GM19043 (cell line): ENCODE results near the gene MICAL2.

Experiments used
- ATAC-seq: cut with Tn5 transposase; IDR thresholded peaks from one replicate; pipeline ENCODE4 v1.9.1; 2021; ENCODE audit warnings: low read depth; ENCODE audit not compliant: unreplicated experiment

MICAL2 gene

DNA sequence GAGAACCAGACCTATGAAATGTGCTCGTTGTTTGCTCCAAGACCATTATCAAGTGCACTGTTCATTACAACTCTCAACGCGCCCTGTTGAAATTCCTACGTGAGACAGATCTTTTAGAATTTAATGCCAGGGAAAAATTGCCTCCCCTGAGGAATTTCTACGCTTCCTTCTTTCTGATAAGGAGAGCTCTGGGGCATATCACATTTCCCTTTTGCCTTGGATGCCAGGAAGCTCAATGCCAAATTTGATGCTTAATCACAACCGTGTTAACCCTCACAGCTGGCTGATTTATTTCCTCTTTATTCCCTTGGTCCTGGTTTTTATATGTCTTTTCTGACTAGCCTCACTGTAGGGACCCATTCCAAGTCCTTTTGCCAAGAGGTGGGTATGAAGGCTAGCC lies 109.4 kb downstream of the MICAL2 start:
- ATAC-seq, result no peak

DNA sequence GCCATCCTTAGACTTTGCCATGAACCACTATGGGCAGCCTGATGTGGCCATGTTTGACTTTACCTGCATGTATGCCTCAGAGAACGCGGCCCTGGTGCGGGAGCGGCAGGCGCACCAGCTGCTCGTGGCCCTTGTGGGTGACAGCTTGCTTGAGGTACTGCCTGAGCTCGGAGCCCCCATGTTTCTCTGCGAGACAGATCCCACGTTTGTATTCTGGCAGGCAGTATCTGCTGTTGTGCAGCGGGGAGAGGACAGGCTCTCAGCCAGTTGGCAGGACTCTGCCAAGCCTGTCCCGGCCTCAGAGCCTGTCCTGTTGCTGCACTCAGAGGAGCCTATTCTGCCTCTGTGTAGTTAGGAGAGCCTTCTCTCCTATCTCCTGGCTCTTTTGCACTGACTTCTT lies 109.9 kb downstream of the MICAL2 start:
- ATAC-seq, result no peak

DNA sequence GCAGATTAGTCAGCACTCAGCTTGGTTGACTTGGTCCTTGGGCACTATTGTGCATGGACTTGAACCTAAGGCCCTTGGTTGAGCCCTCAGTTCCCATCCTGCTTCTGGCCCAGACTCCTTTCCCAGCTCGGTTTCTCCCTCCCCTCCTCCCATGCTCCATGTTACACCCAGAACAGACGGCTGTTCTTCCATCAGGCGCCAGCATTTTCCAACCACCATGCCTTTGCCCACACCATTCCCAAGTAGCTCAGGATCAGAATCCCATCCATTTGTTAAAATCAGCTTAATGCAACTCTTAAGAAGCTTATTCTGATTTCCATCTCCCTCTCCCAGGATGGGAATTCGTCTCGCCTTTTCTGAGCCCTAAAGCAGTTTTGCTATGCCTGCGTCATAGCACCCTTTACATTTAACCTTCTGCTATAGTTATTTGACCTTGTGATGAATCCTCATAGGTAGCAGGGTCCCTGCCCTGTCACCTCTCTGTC lies 110.7 kb downstream of the MICAL2 start:
- no peak for ATAC-seq

DNA sequence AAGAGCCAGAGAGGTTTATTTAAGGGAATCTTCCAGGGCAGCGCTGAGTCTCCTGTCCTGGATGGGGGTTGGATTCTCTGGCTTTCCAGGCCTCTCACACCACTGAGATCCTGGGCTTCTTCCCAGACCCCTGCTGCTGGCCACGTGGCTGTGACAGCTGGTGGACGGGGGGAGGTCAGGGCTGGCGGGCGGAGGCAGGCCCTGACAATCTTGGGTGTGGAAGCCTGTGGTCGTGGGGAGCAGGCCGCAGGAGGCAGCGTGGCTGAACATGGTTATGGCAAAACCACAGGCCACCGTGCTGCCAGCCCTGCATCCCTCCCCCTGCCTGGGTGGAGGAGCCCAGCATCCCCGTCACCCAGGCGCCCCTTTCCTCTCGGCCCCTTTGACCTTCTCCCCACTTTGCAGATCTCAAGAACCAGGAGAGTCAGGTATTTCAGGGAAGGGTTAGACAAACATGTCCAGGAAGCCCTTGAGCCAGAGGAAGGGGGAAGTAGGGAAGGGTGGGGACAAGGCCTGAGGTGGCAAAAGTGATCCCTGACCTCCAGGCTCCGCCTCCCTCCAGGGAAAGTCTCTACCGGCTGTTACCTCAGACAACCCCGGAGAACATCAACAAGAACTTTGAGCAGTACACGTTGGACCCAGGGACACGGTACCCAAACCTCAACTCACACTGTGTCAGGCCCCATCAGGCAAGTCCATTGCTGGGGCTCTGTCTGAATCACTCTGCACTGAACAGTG lies 111.8 kb downstream of the MICAL2 start:
- ATAC-seq, result no peak

DNA sequence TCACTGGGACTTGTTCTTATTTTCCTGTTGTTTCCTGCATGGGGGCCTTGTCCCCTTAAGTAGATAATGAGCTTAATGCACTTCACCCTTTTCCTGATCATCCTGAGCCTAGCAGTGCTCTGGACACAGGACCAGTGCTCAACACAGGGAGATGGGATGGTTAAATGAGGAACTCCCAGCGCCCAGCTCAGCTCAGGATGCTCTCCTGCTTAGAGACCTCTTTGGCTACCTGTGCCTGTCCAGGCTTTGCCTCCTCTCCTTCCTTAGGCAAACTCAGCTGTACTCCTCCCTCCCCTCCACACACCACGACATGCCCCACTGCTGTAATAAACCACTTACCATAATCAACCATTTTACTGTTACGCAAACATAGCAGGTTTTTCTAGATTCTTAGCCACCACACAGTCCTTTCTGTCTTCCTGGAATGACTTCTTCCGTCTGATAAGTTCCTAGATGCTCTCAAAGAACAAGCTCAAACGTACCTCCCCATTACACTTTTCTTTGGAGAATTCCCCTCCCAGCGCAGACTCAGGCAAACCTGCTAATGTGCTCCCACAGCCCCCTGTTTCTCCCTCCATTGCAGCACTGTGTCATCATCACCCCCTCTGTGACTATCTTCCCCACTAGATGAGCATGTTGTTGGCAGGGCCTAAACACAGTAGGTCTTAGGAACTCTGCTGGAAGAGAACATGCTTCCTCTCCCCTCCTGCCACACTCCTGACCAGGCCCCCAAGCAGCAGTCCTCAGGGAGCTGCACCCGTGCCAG lies 113.6 kb downstream of the MICAL2 start:
- no peak for ATAC-seq

DNA sequence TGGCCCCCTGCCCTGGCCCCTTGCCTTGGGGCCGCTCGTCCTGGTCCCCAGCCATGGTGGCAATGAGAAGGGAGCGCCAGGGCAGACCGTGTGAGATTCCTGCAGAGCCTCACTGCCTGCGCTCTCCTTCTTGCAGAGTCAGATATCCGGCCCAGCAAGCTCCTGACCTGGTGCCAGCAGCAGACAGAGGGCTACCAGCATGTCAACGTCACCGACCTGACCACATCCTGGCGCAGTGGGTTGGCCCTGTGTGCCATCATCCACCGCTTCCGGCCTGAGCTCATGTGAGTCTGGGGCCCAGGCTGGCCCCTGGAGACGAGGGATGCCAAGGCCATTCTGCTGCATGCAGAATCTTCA lies 114.1 kb downstream of the MICAL2 start:
- ATAC-seq, result peak; percentile 97

DNA sequence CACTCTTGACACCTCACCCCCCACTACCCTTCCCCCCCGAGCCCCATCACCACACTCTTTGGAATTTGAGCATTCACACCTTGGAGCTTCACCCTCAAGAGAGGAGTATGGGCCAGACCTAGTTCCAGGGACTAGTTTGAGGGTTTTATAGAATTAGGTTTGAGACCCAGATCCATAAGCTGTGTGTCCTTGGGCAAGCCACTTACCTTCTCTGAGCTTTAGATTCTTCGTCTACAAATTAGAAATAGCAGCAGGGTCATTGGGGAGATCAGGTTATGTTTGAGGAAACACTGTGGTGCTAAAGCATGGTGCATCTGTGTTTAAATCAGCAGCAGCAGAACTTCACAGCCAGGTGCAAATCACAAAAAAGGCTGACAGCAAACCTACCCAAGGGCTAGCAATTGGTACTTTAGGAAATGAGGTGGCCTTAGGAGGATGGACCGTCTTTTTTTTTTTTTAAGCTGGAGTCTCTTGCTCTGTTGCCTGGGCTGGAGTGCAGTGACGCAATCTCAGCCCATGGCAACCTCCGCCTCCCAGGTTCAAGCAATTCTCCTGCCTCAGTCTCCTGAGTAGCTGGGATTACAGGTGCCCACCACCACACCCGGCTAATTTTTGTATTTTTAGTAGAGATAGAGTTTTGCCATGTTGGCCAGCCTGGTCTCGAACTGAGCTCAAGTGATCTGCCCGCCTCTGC lies 114.8 kb downstream of the MICAL2 start:
- no peak for ATAC-seq

DNA sequence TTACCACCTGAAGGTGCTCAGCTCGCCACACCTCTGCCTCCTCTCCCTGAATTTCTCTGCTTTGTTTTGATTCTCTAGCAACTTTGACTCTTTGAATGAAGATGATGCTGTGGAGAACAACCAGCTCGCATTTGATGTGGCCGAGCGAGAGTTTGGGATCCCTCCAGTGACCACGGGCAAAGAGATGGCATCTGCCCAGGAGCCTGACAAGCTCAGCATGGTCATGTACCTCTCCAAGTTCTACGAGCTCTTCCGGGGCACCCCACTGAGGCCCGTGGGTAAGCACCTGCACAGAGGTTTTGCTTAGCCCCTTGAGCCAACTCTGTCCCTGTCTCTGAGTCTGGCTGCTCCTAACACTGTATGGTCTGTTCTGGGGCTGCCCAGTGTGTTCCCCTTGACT lies 115.7 kb downstream of the MICAL2 start:
- no peak for ATAC-seq

DNA sequence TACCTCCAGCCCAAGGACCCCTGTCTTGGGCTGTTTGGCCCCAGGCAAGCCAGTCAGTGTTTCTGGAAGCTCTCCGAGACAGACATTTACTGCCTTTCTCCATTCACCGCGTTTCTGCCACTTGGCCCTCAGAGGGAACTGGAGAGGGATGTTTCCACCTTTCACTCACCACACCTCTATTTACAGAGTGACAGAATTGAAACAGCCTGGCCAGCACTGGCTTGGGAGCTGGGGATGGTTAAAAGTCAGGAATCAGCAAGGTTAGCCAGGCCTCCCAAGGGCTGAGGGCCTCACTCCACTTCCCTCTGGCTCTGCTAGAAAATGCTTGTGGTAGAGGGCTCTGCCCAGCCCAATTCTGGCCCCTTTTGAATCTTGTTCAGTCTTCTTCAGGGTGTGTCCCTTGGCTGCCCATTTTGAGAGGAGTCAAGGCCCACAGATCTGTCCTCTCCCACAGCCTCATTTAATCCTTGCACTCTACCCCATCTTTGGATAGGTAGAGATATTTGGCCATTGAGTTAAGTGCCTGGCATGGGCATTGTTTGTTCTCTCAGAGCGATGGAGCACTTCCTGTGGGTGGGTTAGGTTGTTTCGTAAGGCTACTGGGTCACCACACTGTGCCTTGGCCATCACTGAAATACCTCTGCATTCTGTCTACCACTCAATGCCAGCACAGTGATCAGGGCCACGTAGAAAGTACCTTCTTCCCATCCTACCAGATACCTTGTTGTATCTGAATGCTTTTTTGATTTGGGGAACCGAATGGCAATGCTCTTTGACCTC lies 119.2 kb downstream of the MICAL2 start:
- ATAC-seq, result no peak

DNA sequence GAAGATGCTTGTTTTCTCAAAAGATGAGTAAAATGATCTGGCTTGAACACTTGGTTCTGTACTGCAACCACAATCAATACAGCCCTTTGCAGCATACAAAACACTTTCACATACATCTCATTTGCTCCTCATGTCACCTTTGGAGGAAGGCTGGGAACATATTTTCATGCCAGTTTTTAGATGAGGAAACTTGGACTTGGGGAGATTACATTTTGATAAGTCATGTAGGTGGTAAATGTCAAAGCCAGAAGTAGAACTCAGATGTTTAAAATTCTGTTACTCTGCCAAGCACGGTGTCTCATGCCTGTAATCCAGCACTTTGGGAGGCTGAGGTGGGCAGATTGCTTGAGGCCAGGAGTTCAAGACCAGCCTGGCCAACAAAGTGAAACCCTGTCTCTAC lies 121.8 kb downstream of the MICAL2 start:
- ATAC-seq, result no peak

DNA sequence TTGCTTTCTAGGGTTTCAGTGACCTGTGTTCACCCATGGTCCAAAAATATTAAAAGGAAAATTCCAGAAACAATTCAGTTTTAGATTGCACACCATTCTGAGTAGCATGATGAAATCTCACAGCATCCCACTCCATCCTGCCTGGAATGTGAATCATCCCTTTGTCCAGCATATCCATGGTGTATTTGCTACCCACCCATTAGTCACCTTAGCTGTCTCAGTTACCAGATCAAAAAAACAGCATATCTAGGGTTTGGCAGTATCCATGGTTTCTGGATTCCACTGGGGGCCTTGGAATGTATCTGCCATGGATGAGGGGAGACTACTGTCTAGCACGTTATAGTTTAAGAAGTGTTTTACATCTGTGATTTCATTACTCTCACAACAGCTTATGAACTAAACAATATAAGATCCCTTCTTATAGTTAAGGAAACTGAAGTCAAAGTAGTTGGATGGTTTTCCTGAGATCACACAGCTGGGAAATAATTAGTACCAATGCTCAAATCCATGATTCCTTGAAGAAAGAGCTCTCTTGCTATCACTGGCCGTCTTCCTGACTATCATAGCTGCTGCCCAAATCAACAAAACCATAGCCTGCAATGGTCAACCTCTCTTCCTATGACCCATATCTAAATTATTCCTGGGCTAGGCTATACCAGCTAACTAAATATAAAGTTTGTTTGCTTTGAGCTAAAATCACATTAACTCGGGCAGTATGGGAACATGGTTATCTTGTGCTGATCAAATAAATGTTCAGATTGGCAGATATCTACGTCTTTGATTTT lies 122.6 kb downstream of the MICAL2 start:
- ATAC-seq, result no peak

DNA sequence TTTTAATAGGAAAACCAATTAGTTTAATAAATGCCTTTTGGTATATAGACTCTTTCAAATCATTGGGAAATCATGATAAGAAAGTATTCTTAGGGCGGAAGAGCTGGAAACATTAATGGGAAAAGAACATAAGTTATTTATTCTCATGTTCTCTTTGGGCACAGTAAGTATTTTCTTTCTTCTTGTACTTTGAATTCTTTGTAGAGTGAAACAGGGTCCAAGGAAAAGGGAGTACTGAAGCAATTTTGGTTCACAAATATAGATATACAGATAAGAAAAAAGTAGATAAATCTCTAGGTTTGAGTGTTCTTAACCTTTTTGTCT lies 123.2 kb downstream of the MICAL2 start:
- ATAC-seq, result no peak

DNA sequence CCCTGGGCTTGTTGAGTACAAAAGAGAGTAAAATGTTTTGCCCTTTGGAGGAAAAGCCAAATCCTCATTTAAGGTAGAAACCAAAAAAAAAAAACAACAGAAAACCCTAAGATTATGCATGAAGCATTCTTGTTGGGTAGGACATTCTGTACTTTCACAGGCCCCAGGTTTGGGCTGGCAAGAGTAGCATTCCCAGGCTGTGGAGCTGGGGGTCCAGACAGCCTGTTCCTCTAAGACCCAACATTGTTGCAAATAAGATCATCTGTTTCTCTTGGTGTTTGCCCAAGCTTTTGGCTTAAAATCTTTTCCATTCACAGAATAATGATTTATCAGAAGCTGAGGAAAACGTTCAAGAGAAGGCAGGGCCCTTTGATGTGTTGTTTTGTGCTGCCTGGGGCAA lies 123.8 kb downstream of the MICAL2 start:
- ATAC-seq, result no peak

DNA sequence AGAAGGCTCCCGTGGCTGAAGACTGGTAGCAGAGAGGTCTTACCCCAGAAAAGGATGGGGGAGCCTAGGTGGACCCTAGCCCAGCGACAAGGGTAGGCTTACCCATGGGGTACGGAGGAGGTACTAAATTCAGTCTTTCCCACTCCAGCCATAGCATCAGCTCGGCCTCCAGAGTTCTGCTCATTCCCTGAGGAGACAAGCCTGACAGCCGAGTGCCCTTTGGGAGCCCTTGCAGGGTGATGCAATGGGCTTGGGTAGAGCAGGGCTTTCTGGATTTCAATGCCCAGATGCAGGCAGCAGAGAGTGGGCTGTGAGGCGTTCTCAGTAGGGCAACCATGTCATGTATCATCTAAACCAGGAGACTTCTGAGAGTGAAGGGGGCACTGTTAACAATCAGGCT lies 124.7 kb downstream of the MICAL2 start:
- ATAC-seq, result no peak

DNA sequence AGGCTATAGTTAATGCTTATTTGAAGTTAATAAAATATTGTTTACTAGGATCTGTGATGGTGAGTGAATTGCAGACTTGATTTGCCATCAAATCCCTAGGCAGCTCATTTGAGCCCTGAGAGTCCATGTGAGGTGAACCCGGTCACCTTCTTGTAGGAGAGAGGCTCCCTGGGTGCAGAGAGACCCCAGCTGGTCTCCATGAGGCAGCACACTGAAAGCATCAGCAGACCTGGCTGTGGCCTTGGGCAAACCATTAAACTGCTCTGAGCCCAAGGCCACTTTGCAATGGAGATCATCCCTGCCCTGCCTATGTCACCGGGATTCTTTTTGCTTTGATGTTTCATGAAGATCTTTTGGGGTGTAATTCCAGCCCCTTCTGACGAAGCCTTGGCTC lies 125.2 kb downstream of the MICAL2 start:
- ATAC-seq, result no peak

DNA sequence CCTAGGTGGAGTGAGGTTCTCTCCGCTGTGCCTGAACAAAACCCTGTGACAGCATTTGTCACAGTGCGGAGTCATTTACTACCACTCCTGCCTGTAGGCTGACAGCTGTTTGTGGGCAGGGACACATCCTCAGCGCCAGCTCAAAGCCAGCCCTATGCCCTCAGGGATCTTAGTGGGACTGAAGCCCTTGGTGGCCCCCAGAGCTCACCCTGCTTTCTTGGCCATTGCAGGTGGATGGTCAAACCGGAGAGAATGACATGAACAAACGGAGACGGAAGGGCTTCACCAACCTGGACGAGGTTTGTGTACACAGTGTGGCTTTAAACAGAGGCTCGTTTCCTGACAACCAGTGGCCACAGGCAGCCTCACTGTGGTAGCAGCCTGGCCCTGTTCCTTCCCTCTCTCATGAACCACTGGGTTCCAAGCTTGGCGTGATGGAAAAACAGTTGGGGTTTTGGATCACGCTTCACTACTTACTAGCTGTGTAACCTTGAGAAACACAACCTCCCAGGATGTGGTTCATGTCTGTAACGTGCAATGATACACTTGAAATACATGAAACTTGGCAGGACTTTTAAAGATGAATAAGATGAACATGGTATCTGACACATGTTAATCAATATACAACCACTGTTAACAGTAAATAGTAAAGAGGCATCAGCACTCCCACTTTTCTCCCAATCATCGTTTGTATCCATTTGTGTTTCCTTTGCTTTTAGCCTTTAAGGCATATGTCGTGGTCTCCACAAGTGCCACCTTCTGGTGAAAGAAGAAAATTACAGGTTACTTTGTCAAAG lies 125.8 kb downstream of the MICAL2 start:
- peak; percentile 83 for ATAC-seq

DNA sequence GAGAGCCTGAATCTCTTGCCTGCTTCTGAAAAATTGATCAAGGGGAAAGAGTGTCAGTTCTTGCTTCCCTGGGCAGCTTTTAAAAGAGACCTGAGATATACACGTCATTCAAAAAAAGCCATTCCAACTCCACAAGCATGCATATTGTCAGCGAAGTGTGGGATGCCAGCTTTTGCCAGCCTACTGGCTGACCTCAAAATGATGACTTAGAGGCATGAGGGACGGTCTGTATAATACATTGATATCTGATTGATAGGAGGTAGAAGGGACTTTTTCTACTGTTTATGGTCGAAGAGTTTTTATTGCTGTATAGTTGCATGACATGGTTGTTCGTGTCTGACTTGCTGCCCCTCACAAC lies 126.3 kb downstream of the MICAL2 start:
- ATAC-seq, result no peak

DNA sequence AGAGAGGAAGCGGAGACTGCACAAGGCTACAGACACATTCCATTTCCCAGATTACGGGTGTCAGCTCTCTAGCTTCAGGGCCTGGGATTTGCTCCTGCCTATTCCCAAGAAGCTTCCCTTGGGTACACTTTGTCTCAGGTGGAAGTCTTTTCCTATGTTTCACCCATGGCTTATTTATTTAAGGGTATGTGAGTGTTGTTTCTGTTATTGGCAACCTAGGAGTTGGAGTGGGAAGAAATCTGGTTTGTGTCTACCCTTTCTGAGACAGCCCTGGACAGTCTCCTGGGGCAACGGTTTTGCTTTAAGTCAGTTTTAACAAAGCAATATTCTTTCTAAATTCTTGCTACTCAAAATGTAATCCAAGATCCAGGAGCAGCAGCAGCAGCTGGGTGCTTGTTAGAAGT lies 127.0 kb downstream of the MICAL2 start:
- ATAC-seq, result no peak

DNA sequence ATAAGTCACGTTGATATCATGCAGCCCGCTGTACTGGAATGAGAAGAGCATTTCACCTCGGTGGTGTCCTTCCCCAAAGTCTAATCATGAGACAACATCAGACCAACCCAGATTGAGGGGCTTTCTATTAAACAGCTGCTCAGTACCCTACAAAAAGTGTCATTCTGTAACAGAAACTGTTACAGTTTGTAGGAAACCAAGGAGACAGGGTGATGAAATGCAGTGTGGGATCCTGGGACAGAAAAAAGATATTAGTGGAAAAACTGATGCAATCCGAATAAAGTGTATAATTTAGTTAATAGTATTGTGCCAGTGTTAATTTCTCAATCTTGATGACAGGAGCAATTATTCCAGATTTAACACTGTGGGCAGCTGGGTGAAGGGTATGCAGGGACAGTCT lies 128.0 kb downstream of the MICAL2 start:
- ATAC-seq, result no peak

DNA sequence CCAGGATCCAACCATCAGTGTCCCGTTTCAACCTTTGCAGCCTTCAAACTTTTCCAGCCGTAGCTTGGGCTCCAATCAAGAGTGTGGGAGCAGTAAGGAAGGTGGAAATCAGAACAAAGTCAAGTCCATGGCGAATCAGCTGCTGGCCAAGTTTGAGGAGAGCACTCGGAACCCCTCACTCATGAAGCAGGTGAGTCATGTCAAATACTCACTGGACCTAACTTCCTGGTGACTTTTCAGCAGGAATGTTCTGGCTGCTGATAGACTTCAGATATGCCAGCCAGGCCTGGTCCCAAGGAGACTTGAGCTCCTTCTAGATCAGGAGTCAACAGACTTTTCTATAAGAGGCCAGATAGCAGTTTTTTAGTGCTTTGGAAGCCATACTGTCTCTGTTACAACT lies 129.0 kb downstream of the MICAL2 start:
- no peak for ATAC-seq
